ENCODE results near the gene SPEM2. TPM values are rescaled to one million over a fixed set of nuclear protein-coding genes. Genes with fewer than 3 reads are reported as not detected.

The SPEM2 gene
- total RNA-seq, 4 donors from 2014 or later: not detected

- peak overlapping the region; percentile 38 to 80 (median 60) for H3K4me3 ChIP-seq
- peak in 1 of 4 donors; percentile 33 for TF ChIP-seq POLR2A (IDR thresholded peaks at IDR 0.05)
- TF ChIP-seq, protein P1, sequence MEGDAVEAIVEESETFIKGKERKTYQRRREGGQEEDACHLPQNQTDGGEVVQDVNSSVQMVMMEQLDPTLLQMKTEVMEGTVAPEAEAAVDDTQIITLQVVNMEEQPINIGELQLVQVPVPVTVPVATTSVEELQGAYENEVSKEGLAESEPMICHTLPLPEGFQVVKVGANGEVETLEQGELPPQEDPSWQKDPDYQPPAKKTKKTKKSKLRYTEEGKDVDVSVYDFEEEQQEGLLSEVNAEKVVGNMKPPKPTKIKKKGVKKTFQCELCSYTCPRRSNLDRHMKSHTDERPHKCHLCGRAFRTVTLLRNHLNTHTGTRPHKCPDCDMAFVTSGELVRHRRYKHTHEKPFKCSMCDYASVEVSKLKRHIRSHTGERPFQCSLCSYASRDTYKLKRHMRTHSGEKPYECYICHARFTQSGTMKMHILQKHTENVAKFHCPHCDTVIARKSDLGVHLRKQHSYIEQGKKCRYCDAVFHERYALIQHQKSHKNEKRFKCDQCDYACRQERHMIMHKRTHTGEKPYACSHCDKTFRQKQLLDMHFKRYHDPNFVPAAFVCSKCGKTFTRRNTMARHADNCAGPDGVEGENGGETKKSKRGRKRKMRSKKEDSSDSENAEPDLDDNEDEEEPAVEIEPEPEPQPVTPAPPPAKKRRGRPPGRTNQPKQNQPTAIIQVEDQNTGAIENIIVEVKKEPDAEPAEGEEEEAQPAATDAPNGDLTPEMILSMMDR (IDR thresholded peaks at IDR 0.05): peak; percentile 72 to 97 (median 92)
- peaks cover 0 to 60% (median 5%) of the 10 kb centered on the region in 4 donors for H3K27me3 ChIP-seq
- no peaks in the 10 kb centered on the region for H3K36me3 ChIP-seq
- H3K9me3 ChIP-seq: no peaks in the 10 kb centered on the region
- H3K27ac ChIP-seq: peak overlapping the region; percentile 92 to 94 (median 94)
- peaks cover 53 to 68% (median 54%) of the 10 kb centered on the region in 3 donors for H3K4me1 ChIP-seq
- intact Hi-C loops (cut with DNase I): loop anchor here (5.0 kb wide), 1 partner anchor 79 kb away; the partner anchor contains the start of gene TMEM95
- DNase-seq: no peak
- 25% methylated on average over 4 of the region's 92 CpGs; no CpG with 5 or more reads in 1 of the 2 donors for WGBS, 2 donors
Measured at GRCh38 chr17:7436556-7437368, 11.3 kb downstream of the SPEM2 start.

- no peak for DNase-seq
- peaks cover 0 to 60% (median 5%) of the 10 kb centered on the region in 4 donors for H3K27me3 ChIP-seq
- H3K4me1 ChIP-seq: peaks cover 53 to 68% (median 54%) of the 10 kb centered on the region in 3 donors
- H3K4me3 ChIP-seq: peak overlapping the region; percentile 38 to 80 (median 60)
- intact Hi-C loops (cut with DNase I): loop anchor here (5.0 kb wide), 1 partner anchor 80 kb away; the partner anchor contains the start of gene TMEM95
- H3K9me3 ChIP-seq: no peaks in the 10 kb centered on the region
- no peaks in the 10 kb centered on the region for H3K36me3 ChIP-seq
- peak overlapping the region; percentile 92 to 94 (median 94) for H3K27ac ChIP-seq
- TF ChIP-seq POLR2A (IDR thresholded peaks at IDR 0.05): no peak
- TF ChIP-seq, protein P1 (IDR thresholded peaks at IDR 0.05): no peak
- 38 to 43% methylated on average over 5 to 7 of the region's 31 CpGs for WGBS, 2 donors
Measured at GRCh38 chr17:7437369-7437863, 12.0 kb downstream of the SPEM2 start.

DNA sequence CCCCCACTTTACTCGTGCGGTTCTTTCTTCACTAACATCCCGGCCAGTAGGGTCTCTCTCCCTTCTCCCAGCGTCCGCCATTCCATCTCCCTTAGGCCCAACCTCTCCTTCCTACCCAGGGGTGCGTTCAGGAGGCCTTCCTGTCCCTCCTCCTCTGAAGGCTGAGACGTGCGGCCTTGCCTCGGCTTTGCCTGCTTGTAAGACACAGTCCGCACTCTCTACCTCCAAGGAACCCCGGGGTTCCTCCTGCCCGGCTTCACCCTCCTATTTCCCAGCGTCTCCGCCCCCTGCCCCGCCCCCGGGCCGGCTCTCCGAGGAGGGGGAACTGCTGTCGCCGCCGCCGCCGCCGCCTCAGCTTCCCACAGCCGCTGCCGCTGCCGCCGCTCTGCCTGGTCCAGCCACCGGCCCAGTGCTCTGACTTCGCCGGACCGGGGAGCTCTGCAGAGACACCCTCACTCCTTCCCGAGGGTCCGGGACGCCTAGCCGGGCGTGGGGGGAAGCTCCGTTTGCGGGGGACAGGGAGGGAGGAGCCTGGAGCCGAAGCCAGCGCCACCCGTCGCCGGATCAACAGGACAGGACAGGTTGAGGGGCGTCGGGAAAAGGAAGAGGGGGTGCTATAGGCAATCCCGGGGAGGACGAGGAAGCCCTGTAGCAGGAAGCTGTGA, 12.7 kb downstream of the SPEM2 start:
- TF ChIP-seq, protein P1 (IDR thresholded peaks at IDR 0.05): no peak
- TF ChIP-seq POLR2A (IDR thresholded peaks at IDR 0.05): peak in 1 of 4 donors; percentile 45
- Histone ChIP-seq H3K36me3 (no peaks in the 10 kb centered on the region), H3K4me1 (peaks cover 53 to 68% (median 54%) of the 10 kb centered on the region in 3 donors), H3K27ac (peak overlapping the region; percentile 92 to 94 (median 94)), H3K4me3 (peak overlapping the region; percentile 38 to 80 (median 60)), H3K9me3 (no peaks in the 10 kb centered on the region), H3K27me3 (peaks cover 0 to 60% (median 5%) of the 10 kb centered on the region in 4 donors)
- WGBS, 2 donors: 22 to 25% methylated on average over 13 to 14 of the region's 48 CpGs
- intact Hi-C loops (cut with DNase I): loop anchor here (5.0 kb wide), 1 partner anchor 81 kb away; the partner anchor contains the start of gene TMEM95
- no peak for DNase-seq

DNA sequence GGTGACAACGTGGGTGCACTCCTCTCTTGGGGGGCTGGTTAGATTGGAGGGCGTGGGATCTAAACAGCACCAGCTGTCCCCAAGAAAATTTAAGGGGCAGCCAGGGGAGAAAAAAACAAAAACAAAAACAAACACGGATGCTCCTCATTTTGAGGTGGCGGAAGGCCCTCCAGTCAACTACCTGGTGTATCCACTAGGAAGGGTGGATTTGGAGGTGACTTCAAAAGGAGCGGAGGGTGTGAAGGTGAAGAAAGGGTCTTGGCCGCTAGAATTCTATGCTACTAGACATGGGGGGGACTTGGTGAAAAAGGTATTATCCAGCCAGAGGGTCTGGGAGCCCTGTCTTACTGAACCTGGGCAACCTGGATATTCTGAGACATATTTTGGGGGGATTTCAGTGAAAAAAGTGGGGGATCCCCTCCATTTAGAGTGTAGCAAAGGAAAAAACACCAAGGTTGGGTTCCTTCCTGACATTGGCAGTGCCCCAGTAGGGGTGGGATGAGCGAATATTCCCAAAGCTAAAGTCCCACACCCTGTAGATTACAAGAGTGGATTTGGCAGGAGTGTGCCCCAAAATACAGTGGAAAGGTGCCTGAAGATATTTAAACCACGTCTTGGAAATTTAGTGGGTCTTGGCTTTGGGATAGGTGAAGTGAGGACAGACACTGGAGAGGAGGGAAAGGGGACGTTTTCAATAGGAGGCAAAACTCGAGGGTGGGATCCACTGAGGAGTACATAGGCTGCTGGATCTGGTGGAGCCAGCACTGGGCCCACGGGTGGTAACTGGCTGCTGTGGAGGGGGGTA, 13.4 kb downstream of the SPEM2 start:
- no peak for DNase-seq
- intact Hi-C loops (cut with DNase I): loop anchor here (5.0 kb wide), 1 partner anchor 82 kb away; the partner anchor contains the start of gene TMEM95
- Histone ChIP-seq H3K9me3 (no peaks in the 10 kb centered on the region), H3K27me3 (peaks cover 0 to 60% (median 5%) of the 10 kb centered on the region in 4 donors), H3K36me3 (no peaks in the 10 kb centered on the region), H3K4me1 (peaks cover 53 to 75% (median 58%) of the 10 kb centered on the region in 3 donors), H3K4me3 (peak overlapping the region; percentile 38 to 80 (median 60)), H3K27ac (peak overlapping the region; percentile 92 to 94 (median 94))
- WGBS, 2 donors: 38% methylated on average over 11 of the region's 11 CpGs
- TF ChIP-seq, protein P1 (IDR thresholded peaks at IDR 0.05): no peak
- TF ChIP-seq POLR2A (IDR thresholded peaks at IDR 0.05): no peak
